Pulmonary artery endothelial cell (primary cell): ENCODE measurements around the gene EGFR. TPM values are rescaled to one million over a fixed set of nuclear protein-coding genes. Genes with fewer than 3 reads are reported as not detected.
"Not testable (repeated sequence)": the region's sequence is repeated elsewhere in the genome, so short reads cannot be mapped to it uniquely, and the experiment has no call there.

Experiments used
- DNase-seq: peaks from one replicate; pipeline ENCODE4 v3.0.0-alpha.2; 2011; ENCODE audit warnings: low read depth, low spot score
- total RNA-seq: library from RNA; depleted of rRNA; stranded (reverse); fragments of >200 nt; gene quantifications from 2 replicates; pipeline ENCODE4 v1.2.3, GENCODE V29; 2014

Gene EGFR
- total RNA-seq, 1 donor from 2014 or later = 2.5 TPM

- DNase-seq = no peak
These were observed 146.5 kb downstream of the EGFR start for GRCh38 chr7:55165176-55165861.

GRCh38 chr7:55167296-55167695, 148.5 kb downstream of the EGFR start:
- not testable (repeated sequence) for DNase-seq

- no peak for DNase-seq
These were observed 151.7 kb downstream of the EGFR start for GRCh38 chr7:55170335-55171069.

- no peak for DNase-seq
These were observed 152.3 kb downstream of the EGFR start for GRCh38 chr7:55171157-55171556.

- DNase-seq = no peak
These were observed 153.3 kb downstream of the EGFR start for GRCh38 chr7:55172161-55172560.

- DNase-seq = no peak
These were observed 154.2 kb downstream of the EGFR start for GRCh38 chr7:55172881-55173609.

GRCh38 chr7:55173671-55174070, 154.9 kb downstream of the EGFR start:
- no peak for DNase-seq

GRCh38 chr7:55174456-55174855, 155.6 kb downstream of the EGFR start:
- no peak for DNase-seq

GRCh38 chr7:55174856-55175255, 156.0 kb downstream of the EGFR start:
- no peak for DNase-seq

- DNase-seq = no peak
These were observed 158.3 kb downstream of the EGFR start for GRCh38 chr7:55177068-55177530.

GRCh38 chr7:55177589-55178261, 158.9 kb downstream of the EGFR start:
- DNase-seq = no peak

- DNase-seq = no peak
These were observed 159.6 kb downstream of the EGFR start for GRCh38 chr7:55178292-55178862.

GRCh38 chr7:55178863-55179773, 160.3 kb downstream of the EGFR start:
- no peak for DNase-seq

GRCh38 chr7:55179931-55180682, 161.3 kb downstream of the EGFR start:
- no peak for DNase-seq

GRCh38 chr7:55180963-55181542, 162.2 kb downstream of the EGFR start:
- no peak for DNase-seq

- DNase-seq = no peak
These were observed 162.9 kb downstream of the EGFR start for GRCh38 chr7:55181762-55182161.

GRCh38 chr7:55183897-55184296, 165.1 kb downstream of the EGFR start:
- DNase-seq = no peak

- no peak for DNase-seq
These were observed 166.5 kb downstream of the EGFR start for GRCh38 chr7:55185321-55185802.
